GM10266 (cell line): ENCODE measurements around the gene HOXA2.

ENCODE experiments used
- DNase-seq: peaks from one replicate; pipeline ENCODE4 v3.0.0; 2012; ENCODE audit errors: extremely low spot score
- CTCF ChIP-seq: IDR thresholded peaks from 2 replicates; pipeline ENCODE4 v1.5.1; 2012; ENCODE audit warnings: mild to moderate bottlenecking, low read depth; ENCODE audit not compliant: control insufficient read depth, insufficient read depth; ENCODE audit errors: missing control alignments

HOXA2 gene

DNA sequence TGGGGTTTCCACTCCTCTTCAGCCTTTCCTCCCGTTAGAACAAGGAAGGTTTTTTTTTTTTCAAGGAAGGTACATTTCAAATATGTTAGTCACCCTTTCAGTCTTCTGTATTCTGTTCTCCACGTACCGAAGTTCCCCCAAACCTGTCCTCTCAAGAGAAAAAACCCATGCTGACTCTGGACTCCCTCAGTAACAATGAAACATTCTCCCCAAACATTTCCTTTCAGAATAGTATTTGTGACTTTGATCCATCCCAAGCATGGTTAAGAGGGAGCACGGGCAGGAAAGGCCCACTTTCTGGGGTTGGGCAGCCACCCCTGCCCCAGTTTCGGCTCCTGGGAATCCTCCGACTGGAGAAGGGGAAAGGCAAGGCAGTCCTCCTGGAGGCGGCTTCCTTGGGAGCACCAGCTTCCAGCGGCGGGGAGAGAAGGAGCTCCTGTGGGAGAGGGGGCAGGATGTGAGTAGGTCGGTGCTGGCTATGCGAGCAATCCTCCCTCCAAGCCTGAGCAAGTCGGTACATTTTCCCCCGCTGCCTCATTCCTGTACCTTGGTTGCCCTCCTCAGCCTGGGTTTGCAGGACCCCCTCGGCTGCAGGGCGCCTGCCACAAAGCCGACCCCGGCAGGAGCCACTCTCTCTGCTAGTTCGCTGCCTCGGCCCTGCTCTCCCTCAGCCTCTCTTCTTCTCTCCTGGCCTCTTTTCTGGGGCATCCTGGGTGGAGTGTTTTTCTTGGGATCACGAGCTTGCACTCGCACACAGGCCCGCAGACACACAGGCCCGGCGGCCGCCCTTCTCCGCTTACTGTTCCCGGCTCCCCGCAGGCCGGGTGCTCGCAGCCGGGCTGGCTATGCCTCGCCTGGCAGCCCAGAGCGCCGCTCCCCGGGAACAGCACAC lies 4.6 kb downstream of the HOXA2 start:
- no peak for DNase-seq
- TF ChIP-seq CTCF: no peak

DNA sequence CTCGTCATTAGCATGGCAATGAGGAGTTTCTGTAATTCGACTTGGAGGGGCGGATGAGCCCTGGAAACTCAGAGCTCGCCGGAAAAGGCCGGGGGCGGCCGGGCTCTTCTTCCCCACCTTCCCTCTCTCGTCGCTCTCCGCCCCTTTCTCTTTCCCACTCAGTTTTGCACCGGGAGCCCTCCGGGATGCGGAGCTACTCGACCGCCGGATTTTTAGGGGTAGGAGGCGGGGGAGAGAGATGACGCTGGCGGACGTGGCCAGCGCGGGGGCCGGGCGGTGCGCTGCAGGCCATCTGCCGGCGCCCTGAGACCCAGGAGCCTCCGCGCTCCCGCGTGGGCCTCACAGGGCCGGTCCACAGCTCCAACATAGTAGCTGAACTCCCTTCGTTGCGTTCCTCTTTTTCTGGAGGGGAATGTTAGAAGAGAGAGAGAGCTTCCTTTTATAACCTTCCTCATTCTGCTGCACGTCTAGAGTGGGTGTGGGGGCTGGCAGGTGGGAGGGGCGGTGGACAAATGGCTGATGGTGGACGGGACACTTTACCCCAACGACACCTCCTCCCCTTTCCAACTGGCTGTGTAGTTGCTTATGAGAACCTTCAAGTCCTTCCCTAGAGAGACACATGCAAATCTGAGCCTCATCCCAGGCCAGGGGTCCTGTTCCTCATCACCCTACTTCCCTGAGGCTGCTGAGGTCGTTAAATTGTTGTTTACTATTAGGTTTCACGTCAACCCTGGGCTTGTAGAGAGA lies 5.5 kb downstream of the HOXA2 start:
- TF ChIP-seq CTCF: no peak
- DNase-seq: no peak

DNA sequence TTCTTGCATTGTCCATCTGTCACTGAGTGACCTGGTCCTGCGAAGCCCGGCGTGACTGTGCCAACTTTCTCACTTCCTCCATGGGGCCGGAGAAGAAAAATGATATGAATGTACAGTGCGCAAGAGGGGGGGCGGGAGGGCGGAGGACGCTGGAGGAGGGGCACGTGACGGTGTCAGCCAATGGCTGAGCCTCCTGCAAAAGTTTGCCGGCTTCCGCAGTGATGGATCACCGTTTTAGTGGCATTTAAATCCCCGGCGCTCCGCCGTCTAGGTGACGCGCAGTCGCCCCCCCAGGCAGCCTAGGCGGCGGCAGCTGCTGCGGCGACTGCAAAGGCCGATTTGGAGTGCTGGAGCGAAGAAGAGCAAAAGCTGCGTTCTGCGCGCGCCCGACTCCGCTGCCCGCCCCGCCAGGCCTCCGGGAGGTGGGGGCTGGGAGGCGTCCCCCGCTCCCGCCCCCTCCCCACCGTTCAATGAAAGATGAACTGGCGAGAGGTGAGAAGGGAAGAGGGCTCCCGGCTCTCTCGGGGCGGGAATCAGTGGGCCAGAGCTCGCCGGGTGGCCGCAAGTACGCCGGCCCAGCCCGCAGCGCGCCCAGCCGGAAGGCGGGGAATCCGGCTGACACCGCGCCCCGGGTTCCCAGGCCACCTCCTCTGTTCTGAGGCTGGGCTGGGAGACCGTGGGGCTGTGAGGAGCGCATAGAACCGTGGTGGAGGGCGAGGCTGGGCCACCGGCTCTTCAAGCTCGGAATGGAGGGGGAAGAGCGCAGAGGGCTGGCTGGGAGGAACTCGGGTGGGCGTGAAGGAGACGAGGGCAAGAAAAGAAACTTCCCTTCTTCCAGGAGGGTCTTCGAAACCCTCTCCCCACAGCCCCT lies 6.4 kb downstream of the HOXA2 start, which contains the start of gene HOXA1:
TSS of gene HOXA1 (minus strand) at position 104 of the 871 bp plus-strand sequence. CDS start at position 16, 88 bp downstream.
- DNase-seq: peak; percentile 97
- no peak for TF ChIP-seq CTCF

DNA sequence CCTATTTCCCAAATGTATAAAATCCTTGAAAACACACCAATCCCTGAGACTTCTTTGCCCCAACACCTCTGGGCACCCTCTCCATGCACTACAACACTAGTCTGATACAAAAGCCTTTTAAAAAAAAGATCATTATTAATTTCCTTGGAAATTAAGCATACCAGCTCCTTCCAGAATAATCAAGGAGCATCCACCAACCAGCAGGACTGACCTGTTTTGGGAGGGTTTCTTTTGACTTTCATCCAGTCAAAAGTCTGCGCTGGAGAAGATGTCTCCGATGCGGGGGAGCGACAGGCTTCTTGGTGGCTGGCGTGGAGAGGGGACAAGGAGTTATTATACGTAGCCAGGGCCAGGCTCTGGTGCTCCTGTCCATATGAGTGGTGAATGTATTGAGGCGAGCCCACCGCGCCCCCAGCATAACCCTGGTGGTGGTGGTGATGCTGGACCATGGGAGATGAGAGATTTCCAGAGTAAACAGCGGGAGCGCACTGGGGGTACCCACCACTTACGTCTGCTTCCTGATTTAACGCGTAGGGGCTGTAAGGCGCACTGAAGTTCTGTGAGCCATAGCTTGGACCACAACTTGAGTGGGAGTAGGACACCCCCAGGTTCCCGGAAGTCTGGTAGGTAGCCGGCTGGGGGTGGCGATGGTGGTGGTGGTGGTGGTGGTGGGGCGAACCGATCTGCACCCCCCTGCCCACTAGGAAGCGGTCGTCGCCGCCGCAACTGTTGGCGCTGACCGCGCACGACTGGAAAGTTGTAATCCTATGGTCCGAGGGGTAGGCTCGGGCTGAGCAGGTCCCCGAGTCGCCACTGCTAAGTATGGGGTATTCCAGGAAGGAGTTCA lies 7.2 kb downstream of the HOXA2 start:
- DNase-seq: no peak
- TF ChIP-seq CTCF: no peak

- DNase-seq: no peak
- TF ChIP-seq CTCF: no peak
Measured at GRCh38 chr7:27094304-27095049, 8.0 kb downstream of the HOXA2 start.
